HG03280 (cell line): ENCODE data around the gene SERPINA6.
"Not testable (repeated sequence)": the region's sequence is repeated elsewhere in the genome, so short reads cannot be mapped to it uniquely, and the experiment has no call there.

Experiments
- ATAC-seq: cut with Tn5 transposase; IDR thresholded peaks from one replicate; pipeline ENCODE4 v1.9.1; 2021; ENCODE audit warnings: mild to moderate bottlenecking, moderate library complexity; ENCODE audit not compliant: unreplicated experiment

The SERPINA6 gene

GRCh38 chr14:94295360-94296180 lies 27.6 kb downstream of the SERPINA6 start:
- no peak for ATAC-seq

GRCh38 chr14:94293578-94293924 lies 29.6 kb downstream of the SERPINA6 start:
- ATAC-seq: no peak

- ATAC-seq: no peak
Measured at GRCh38 chr14:94292872-94293577, 30.1 kb downstream of the SERPINA6 start, which contains the start of gene SERPINA10. SERPINA10 (minus strand) TSS chr14:94293268; CDS start chr14:94290593, 2,675 bp downstream.

GRCh38 chr14:94292526-94292871 lies 30.6 kb downstream of the SERPINA6 start:
- no peak for ATAC-seq

- no peak for ATAC-seq
Measured at GRCh38 chr14:94291906-94292525, 31.1 kb downstream of the SERPINA6 start.

- no peak for ATAC-seq
Measured at GRCh38 chr14:94291159-94291905, 31.8 kb downstream of the SERPINA6 start.

- no peak for ATAC-seq
Measured at GRCh38 chr14:94290197-94290596, 32.9 kb downstream of the SERPINA6 start.

GRCh38 chr14:94288610-94289465 lies 34.3 kb downstream of the SERPINA6 start:
- no peak for ATAC-seq

- ATAC-seq: no peak
Measured at GRCh38 chr14:94285158-94285557, 38.0 kb downstream of the SERPINA6 start.

- ATAC-seq: no peak
Measured at GRCh38 chr14:94284221-94284620, 38.9 kb downstream of the SERPINA6 start.

GRCh38 chr14:94282991-94283723 lies 40.0 kb downstream of the SERPINA6 start:
- no peak for ATAC-seq

- no peak for ATAC-seq
Measured at GRCh38 chr14:94278731-94279130, 44.4 kb downstream of the SERPINA6 start.

- ATAC-seq: not testable (repeated sequence)
Measured at GRCh38 chr14:94276898-94277561, 46.1 kb downstream of the SERPINA6 start.

GRCh38 chr14:94269156-94269555 lies 54.0 kb downstream of the SERPINA6 start:
- no peak for ATAC-seq

GRCh38 chr14:94268582-94268981 lies 54.6 kb downstream of the SERPINA6 start:
- ATAC-seq: not testable (repeated sequence)

- no peak for ATAC-seq
Measured at GRCh38 chr14:94267352-94267751, 55.8 kb downstream of the SERPINA6 start.

GRCh38 chr14:94264195-94264594 lies 58.9 kb downstream of the SERPINA6 start:
- ATAC-seq: not testable (repeated sequence)
